ENCODE results near the gene BGLAP. TPM values are rescaled to one million over a fixed set of nuclear protein-coding genes. Genes with fewer than 3 reads are reported as not detected.

The BGLAP gene
- polyA plus RNA-seq, 1 donor (not counting 4 experiments of a cell fraction or from before 2014, with no cell fraction given), result 0.12 TPM

- peaks cover 4 to 5% of the 10 kb centered on the region in 2 experiments for H3K36me3 ChIP-seq (ENCODE audit: control insufficient read depth in 2 of 2, extremely low read depth in 1 of 2, insufficient read depth in 2 of 2, low read length in 2 of 2)
- no peaks in the 10 kb centered on the region for H3K9me3 ChIP-seq (ENCODE audit: control insufficient read depth, low read depth, low read length)
- peaks cover 8% of the 10 kb centered on the region for H3K4me1 ChIP-seq (ENCODE audit: control insufficient read depth, extremely low read depth, insufficient read depth, low read length)
- FAIRE-seq, result no peak
- no peaks in the 10 kb centered on the region for H3K79me2 ChIP-seq (ENCODE audit: control insufficient read depth, insufficient read depth, low read length)
- H2AFZ ChIP-seq (ENCODE audit: control insufficient read depth, low read length), result no peak overlapping the region
- TF ChIP-seq EZH2 (IDR thresholded peaks at IDR 0.05; ENCODE audit: low read length) (no peak), CTCF (optimal IDR thresholded peaks at IDR 0.05 in 1 of 3, IDR thresholded peaks at IDR 0.05 in 1 of 3, conservative IDR thresholded peaks at IDR 0.05 in 1 of 3; ENCODE audit: extremely low read depth in 1 of 3, insufficient read depth in 2 of 3, low read length in 3 of 3) (no peak)
- no peak for DNase-seq (ENCODE audit: low read depth, low spot score)
- dilution Hi-C loops (cut with MboI; ENCODE audit: extremely low pct_ligation_motif_present, low sequenced_read_pairs), result no loop called here
- H4K20me1 ChIP-seq (ENCODE audit: control insufficient read depth, extremely low read depth, insufficient read depth, low read length), result no peaks in the 10 kb centered on the region
- H3K9me1 ChIP-seq (ENCODE audit: control insufficient read depth, extremely low read depth, insufficient read depth, low read length), result no peaks in the 10 kb centered on the region
- H3K27ac ChIP-seq (ENCODE audit: control insufficient read depth, insufficient read depth, low read length), result no peak overlapping the region
- no peak overlapping the region for H3K4me2 ChIP-seq (ENCODE audit: control insufficient read depth, extremely low read depth, insufficient read depth, low read depth, low read length)
- no peaks in the 10 kb centered on the region for H3K27me3 ChIP-seq (ENCODE audit: control insufficient read depth, extremely low read depth, insufficient read depth, low read length)
- H3K4me3 ChIP-seq (ENCODE audit: control insufficient read depth in 2 of 3, extremely low read depth in 1 of 3, insufficient read depth in 2 of 3, low read depth in 1 of 3, low read length in 3 of 3), result no peak overlapping the region
- no peak overlapping the region for H3K9ac ChIP-seq (ENCODE audit: control insufficient read depth, extremely low read depth, insufficient read depth, low read length)
These were observed 11.5 kb upstream of the BGLAP start for GRCh38 chr1:156230473-156230837.

- FAIRE-seq, result no peak
- H3K36me3 ChIP-seq (ENCODE audit: control insufficient read depth in 2 of 2, extremely low read depth in 1 of 2, insufficient read depth in 2 of 2, low read length in 2 of 2), result peaks cover 7 to 11% of the 10 kb centered on the region in 2 experiments
These were observed 9.6 kb upstream of the BGLAP start for GRCh38 chr1:156232201-156232894.

More at GRCh38 chr1:156232201-156232894, 9.6 kb upstream of the BGLAP start:
- Histone ChIP-seq H3K79me2 (ENCODE audit: control insufficient read depth, insufficient read depth, low read length) (no peaks in the 10 kb centered on the region), H3K9me3 (ENCODE audit: control insufficient read depth, low read depth, low read length) (no peaks in the 10 kb centered on the region), H3K4me3 (ENCODE audit: control insufficient read depth in 2 of 3, extremely low read depth in 1 of 3, insufficient read depth in 2 of 3, low read depth in 1 of 3, low read length in 3 of 3) (no peak overlapping the region), H4K20me1 (ENCODE audit: control insufficient read depth, extremely low read depth, insufficient read depth, low read length) (no peaks in the 10 kb centered on the region), H2AFZ (ENCODE audit: control insufficient read depth, low read length) (no peak overlapping the region), H3K4me2 (ENCODE audit: control insufficient read depth, extremely low read depth, insufficient read depth, low read depth, low read length) (no peak overlapping the region), H3K27me3 (ENCODE audit: control insufficient read depth, extremely low read depth, insufficient read depth, low read length) (no peaks in the 10 kb centered on the region), H3K4me1 (ENCODE audit: control insufficient read depth, extremely low read depth, insufficient read depth, low read length) (peaks cover 14% of the 10 kb centered on the region), H3K9ac (ENCODE audit: control insufficient read depth, extremely low read depth, insufficient read depth, low read length) (no peak overlapping the region), H3K27ac (ENCODE audit: control insufficient read depth, insufficient read depth, low read length) (no peak overlapping the region), H3K9me1 (ENCODE audit: control insufficient read depth, extremely low read depth, insufficient read depth, low read length) (no peaks in the 10 kb centered on the region)
- DNase-seq (ENCODE audit: low read depth, low spot score), result no peak
- dilution Hi-C loops (cut with MboI; ENCODE audit: extremely low pct_ligation_motif_present, low sequenced_read_pairs), result no loop called here
- TF ChIP-seq EZH2 (IDR thresholded peaks at IDR 0.05; ENCODE audit: low read length) (no peak), CTCF (optimal IDR thresholded peaks at IDR 0.05 in 1 of 3, IDR thresholded peaks at IDR 0.05 in 1 of 3, conservative IDR thresholded peaks at IDR 0.05 in 1 of 3; ENCODE audit: extremely low read depth in 1 of 3, insufficient read depth in 2 of 3, low read length in 3 of 3) (no peak)

Data from keratinocyte (primary cell).